Stimulated activated naive CD8-positive, alpha-beta T cell treated with anti-CD3 and anti-CD28 coated beads, Interleukin-15, Interleukin-2, amounts not matched to agents 100 U/mL and 50 U/mL, for 24 hours (primary cell): Measurements from ENCODE around the gene GUCY1A1.

Experiments used
- ATAC-seq: fragments of 150-1000 bp; cut with Tn5 transposase; one replicate; pipeline ENCODE4 v1.10.0; 2021
- DNase-seq: peaks from one replicate; pipeline ENCODE4 v3.0.0; 2021

The GUCY1A1 gene

DNA sequence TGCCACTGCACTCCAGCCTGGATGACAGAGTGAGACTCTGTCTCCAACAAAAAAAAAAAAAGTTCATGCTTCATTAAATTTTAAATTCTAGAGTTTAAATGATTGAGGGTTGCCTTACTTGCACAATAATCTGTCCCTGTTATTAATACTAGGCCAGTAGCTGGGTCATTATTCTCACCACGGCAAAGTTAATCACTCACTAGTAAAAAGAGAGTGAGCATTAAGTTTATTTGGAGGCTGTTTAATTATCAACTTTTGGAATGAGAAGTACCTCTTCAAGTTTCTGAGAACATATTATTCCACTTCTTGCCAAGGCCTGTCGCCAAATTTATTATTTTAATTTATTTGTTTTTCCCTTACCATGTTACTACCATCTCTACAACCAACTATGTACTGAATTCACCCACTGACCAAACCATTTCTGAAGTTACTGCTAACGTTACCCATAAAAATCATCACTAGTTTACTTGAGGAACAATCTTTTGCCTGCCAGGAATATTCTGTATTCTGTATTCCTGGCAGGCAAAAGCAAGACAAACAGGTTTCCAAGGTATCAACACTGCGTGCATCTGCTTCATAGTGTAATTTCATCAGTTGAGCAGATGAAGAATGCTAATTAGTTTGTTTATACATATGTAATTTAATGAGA, 26.5 kb downstream of the GUCY1A1 start:
- ATAC-seq (no peak), DNase-seq (no peak)

DNA sequence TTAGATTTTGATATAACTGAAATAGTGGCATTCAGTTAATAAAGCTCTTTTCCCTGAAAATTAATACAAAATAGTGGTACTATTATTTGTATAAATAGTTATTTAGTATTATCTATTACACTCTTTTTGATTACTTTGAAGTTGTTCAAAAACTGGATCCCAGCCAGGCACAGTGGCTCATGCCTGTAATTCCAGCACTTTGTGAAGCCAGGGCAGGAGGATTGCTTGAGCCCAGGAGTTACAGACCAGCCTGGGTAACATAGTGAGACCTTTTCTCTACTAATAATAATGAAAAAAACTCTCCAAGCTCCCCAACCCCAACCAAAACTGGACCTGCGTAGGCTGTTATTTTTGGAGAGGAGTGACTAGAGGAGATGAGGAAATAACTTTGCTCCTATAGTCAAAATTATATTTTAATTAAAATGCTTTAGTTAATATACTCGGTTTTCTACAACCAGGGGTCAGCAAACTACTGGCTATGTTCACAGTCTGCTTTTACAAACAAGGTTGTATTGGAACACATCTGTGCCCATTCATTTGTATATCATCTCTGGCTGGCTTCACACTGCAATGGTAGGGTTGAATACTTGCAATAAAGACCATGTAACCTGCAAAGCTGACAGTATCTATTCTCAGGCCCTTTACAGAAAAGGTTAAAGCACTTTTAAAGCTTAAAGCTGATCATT, 27.6 kb downstream of the GUCY1A1 start:
- ATAC-seq: no peak
- DNase-seq: no peak

DNA sequence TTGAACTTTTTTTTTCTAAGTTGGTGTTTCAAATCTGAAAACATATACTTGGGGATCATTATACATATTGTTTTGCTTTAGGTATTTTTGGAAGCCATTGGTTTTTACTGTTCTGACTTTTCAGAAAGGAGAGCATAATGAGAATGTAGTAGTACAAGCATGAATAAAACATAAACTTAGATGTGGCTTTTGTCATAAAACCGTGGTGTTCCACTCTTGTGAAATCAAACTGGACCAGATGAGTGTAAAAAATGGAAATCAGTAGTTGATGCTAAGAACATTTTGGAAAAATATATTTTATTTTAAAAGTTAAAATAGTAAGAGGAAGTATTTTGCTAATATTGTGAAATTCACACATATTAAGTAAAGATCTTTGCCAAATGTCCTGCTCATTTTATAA, 29.6 kb downstream of the GUCY1A1 start:
- no peak for ATAC-seq
- no peak for DNase-seq

GRCh38 chr4:155696726-155697125, 30.1 kb downstream of the GUCY1A1 start:
- DNase-seq (no peak), ATAC-seq (no peak)

GRCh38 chr4:155701827-155702226, 35.2 kb downstream of the GUCY1A1 start:
- no peak for ATAC-seq
- no peak for DNase-seq

DNA sequence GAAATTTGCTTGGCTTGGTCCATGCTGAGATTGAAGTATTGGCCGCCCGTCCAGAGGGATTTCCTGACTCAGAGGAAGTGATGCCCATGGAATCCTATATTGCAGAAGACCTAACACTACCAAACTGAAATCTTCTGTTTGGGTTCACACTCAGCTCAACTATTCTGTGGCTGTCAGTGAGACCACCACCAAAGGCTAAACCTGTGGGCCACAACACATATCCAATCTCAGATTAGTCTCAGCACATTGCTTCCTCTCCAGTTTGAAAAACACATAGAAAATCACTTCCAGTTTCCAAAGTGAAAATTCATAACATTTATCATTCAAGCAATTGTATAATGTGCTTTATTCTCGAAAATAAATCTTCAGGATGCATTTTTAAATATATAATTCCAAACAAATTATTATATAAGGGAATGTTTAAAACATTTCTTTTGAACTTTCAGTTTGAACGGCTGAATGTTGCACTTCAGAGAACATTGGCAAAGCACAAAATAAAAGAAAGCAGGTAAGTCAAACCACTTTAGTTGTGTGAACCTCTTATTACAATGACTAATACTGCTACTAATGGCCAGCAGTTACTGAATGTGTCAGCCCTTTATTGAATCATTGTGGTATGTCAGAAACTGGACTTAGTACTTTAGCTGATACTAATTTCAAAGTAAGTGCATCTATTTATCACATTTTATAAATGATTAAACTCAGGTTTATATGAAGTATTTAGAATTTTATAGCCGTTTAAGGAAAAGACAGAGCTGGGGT, 37.0 kb downstream of the GUCY1A1 start:
- DNase-seq (no peak), ATAC-seq (no peak)

DNA sequence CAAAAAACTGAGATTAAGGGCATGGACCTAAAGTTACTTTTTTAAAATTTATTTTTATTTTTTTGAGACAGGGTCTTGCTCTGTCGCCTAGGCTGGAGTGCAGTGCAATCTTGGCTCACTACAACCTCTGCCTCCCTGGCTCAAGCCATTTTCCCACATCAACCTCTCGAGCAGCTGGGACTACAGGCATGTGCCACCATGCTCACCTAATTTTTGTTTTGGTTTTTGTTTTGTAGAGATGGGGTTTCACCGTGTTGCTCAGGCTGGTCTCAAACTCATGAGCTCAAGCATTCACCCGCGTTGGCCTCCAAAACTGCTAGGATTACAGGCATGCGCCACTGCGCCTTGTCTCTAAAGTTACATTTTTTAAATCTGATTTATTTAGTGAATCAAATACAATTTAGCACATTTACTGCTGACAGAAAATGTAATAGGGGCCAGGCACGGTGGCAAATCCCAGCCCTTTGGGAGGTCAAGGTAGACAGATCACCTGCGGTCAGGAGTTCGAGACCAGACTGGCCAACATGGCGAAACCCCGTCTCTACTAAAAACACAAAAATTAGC, 38.3 kb downstream of the GUCY1A1 start:
- ATAC-seq: no peak
- no peak for DNase-seq

DNA sequence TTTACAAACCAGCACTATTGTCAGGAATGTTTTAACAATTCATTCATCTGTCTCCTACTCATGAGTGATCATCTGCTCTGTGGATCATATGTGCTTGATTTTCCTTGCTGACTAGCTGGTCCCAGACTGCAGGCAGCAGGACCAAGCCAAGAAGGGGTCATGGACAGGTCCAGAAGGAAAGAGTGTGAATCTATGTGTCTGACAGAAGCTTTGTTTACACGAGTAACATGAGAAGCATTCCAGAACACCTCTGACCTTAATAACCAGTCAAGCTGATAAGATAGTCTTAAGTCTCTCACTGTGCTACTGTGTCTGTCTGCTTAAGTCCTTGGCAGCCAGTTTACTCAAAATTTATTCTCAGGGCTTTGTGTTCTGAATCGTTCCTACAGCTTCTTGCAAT, 39.0 kb downstream of the GUCY1A1 start:
- DNase-seq (no peak), ATAC-seq (no peak)

DNA sequence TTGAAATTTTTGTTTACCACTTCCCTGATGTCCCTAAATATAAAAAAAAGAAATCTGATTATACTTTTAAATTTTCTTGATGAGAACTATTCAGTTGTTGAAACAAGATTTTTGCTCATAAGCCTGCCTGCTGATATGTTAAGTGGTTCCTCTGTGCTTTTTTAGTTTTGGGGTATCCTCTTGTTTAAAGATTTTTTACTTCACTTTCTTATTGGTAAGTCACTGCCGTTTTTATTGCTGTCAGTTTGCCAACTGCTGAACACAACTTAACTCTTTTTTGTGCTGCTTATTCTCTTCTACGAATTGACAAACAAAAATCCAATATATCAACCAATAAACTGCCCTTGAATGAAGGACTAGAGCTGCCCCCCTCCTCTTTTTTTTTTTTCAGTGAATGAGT, 39.5 kb downstream of the GUCY1A1 start:
- ATAC-seq (no peak), DNase-seq (no peak)

DNA sequence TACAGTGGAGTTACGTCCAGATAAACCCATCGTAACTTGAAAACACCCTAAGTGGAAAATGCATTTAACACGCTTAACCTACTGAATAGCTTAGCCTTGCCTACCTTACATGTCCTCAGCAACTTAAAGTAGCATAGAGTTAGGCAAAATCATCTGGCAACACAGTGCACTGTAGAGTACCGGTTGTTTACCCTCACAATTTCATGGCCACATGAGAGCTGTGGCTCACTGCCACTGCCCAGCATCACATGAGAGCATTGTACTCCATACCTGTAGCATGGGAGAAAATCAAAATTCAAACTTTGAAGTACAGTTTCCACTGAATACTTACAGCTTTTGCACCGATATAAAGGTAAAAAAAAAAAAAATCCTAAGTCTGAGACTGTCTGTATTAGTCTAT, 40.6 kb downstream of the GUCY1A1 start:
- no peak for ATAC-seq
- no peak for DNase-seq

DNA sequence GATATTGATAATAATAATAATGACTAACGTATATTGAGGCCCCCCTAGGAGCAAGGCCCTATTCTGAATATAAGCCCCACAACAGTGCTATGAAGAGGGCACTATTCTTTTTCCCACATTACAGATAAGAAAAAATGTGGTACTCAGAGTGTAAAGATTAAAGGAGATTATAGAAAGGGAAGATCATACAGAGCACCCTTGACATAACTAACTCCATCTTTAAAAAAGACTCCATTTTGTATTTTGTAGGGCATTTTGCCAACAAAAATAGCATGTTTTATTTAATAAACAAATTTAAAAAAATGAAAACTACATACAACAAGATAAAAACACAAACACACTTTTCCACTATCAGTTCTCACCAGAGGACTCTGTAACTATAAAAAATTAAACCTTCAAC, 42.1 kb downstream of the GUCY1A1 start:
- DNase-seq (no peak), ATAC-seq (no peak)

DNA sequence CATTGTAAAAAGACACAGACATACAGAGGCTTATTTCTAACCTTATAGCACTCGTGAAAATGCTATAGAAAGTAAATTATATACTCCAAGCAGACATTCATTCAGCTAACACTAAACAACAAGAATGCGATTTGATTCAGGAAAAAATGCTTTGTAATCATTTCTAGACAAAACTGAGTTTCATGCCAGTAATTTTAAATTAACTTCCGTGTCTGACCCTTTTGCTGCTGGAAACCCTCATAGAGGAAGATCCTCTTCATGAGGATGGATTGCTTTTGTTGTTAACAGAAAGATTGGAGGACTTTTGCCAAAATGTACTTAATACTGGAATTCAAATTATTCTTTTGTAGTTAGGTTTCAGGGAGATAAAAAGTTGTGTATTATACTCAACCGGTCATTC, 43.3 kb downstream of the GUCY1A1 start:
- ATAC-seq: no peak

GRCh38 chr4:155711556-155711955, 44.9 kb downstream of the GUCY1A1 start:
- DNase-seq: no peak
- ATAC-seq: no peak

More for the DNA sequence above, 43.3 kb downstream of the GUCY1A1 start:
- DNase-seq: no peak

DNA sequence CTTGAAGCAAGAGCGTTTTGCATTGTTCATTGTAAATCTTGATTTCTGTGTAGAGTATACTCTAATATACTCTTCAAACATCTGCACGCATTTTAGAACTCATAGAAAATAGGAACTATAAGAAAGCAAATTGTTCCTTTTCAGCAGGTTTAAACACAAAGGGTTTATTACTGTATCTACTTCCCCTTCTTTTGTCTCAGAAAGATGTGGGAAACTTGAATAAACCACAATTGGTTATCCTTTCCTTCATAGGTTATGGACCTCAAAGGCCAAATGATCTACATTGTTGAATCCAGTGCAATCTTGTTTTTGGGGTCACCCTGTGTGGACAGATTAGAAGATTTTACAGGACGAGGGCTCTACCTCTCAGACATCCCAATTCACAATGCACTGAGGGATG, 46.2 kb downstream of the GUCY1A1 start:
- DNase-seq: no peak
- ATAC-seq: no peak

DNA sequence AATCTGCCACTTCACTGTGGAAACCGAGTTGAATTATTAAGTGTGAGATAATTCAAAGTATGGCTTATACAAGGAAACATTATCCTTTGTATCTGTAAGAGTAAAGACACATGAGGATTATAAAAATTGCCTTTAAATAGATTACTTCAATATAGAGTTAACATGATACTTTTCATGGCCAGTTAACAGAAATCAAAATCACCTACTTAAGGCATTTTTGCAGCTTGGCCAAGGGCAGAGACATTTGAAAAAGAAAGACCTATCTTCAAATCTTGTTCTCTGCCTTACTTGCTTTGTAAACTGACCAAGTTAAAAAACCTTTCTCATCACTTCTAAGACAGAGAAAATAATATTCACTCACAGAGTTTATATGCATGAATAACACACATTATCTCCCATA, 47.3 kb downstream of the GUCY1A1 start:
- no peak for ATAC-seq

DNA sequence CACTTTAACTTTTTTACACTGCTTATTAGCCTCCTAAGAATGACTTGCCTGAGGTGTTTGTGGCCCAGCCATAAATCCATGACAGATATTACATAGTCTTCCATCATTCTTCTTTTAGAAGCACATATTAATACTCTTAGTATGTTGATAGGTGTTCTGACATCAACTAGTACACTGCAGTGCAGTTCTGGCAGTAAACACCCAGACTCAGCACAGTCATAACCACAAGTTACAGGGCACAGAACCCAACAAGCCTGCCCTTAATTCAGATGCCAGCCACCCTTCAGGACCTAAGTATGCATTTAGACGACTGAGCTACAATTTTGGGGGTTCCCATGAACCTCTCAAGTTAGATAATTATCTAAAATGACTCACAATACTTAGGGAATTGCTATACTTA, 55.7 kb downstream of the GUCY1A1 start:
- DNase-seq: no peak
- ATAC-seq: no peak

More for the DNA sequence above, 47.3 kb downstream of the GUCY1A1 start:
- no peak for DNase-seq

GRCh38 chr4:155722816-155723499, 56.3 kb downstream of the GUCY1A1 start:
- DNase-seq (no peak), ATAC-seq (no peak)

GRCh38 chr4:155724731-155725130, 58.1 kb downstream of the GUCY1A1 start:
- no peak for DNase-seq

GRCh38 chr4:155734065-155734464, 67.4 kb downstream of the GUCY1A1 start:
- DNase-seq (no peak), ATAC-seq (no peak)

More at GRCh38 chr4:155724731-155725130, 58.1 kb downstream of the GUCY1A1 start:
- ATAC-seq: no peak

DNA sequence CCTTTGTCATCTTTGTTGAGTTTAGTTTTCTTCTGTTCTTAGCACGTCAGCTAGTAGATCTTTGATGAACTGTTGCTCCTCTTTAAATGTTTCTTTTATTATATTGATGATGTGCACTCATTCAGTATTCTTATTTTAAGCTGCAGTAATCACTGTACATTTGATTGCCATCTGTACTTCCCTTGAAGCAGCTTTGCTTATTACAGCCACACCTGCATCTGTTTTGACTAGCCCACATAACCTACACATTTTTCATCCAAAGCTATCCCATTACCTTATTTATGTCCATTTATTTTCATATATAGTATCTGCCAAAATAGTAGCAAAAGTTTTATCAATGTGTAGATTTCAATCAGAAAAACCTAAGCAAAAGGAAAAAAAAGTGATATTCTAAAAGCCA, 68.3 kb downstream of the GUCY1A1 start:
- ATAC-seq: no peak
- DNase-seq: no peak

- no peak for DNase-seq
- no peak for ATAC-seq
Observed at GRCh38 chr4:155735496-155735895, 68.8 kb downstream of the GUCY1A1 start.

- no peak for ATAC-seq
- no peak for DNase-seq
Observed at GRCh38 chr4:155738548-155738947, 71.9 kb downstream of the GUCY1A1 start.
